Retinal pigment epithelial cell (primary cell): ENCODE measurements around the gene ARAP2.

ENCODE experiments used
- DNase-seq: peaks from one replicate; pipeline ENCODE4 v3.0.0-alpha.2; 2010; ENCODE audit warnings: low read depth
- H3K4me3 ChIP-seq: 2 replicates; pipeline ENCODE4 v1.5.1; 2011; ENCODE audit warnings: mild to moderate bottlenecking, low read length, control low read depth, moderate library complexity
- CTCF ChIP-seq: conservative IDR thresholded peaks from 2 replicates; pipeline ENCODE4 v1.5.1; 2011; ENCODE audit warnings: low read depth, low read length, control low read depth, inconsistent platforms

ARAP2 gene

DNA sequence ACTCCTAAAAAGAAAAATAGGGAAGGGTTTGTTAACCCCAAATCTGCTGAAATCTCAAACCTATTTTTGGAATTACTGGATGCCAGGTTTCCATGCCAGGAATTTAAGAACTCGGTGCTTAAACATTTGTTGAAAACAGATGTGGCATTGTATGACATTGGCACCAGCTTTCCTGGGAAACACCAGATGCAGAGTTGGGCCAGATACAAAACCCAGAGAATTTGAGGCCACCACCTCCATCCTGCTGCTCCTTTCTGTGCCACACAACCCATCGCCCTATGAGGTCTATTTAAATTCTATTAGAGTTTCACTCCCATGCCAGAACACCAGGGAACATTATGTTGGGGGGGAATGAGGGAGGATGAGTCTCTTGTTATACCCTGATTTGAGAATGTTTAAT is 71.7 kb downstream of the ARAP2 start:
- H3K4me3 ChIP-seq: no peak overlapping the region
- DNase-seq: no peak
- no peak for TF ChIP-seq CTCF

- TF ChIP-seq CTCF: no peak
- H3K4me3 ChIP-seq: no peak overlapping the region
- DNase-seq: no peak
Measured at GRCh38 chr4:36168127-36168878, 76.0 kb downstream of the ARAP2 start.

DNA sequence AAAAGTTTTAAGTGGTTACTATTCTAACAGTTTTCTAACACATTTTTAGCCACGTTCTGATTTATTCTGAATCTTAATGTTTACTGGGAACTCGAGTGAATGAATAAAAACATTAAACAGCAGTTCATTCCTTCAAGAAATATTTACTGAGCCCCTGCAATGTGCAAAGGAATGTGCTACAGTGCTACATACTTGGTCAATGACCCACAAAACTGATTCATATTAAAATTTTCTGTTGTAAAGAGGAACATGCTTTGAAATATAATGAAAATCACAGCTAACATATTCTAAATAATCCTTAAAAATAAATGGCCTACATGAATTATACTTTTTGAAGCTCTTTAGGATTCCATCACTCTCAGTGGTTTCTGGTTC is 78.7 kb downstream of the ARAP2 start:
- DNase-seq: no peak
- no peak for TF ChIP-seq CTCF
- H3K4me3 ChIP-seq: no peak overlapping the region

DNA sequence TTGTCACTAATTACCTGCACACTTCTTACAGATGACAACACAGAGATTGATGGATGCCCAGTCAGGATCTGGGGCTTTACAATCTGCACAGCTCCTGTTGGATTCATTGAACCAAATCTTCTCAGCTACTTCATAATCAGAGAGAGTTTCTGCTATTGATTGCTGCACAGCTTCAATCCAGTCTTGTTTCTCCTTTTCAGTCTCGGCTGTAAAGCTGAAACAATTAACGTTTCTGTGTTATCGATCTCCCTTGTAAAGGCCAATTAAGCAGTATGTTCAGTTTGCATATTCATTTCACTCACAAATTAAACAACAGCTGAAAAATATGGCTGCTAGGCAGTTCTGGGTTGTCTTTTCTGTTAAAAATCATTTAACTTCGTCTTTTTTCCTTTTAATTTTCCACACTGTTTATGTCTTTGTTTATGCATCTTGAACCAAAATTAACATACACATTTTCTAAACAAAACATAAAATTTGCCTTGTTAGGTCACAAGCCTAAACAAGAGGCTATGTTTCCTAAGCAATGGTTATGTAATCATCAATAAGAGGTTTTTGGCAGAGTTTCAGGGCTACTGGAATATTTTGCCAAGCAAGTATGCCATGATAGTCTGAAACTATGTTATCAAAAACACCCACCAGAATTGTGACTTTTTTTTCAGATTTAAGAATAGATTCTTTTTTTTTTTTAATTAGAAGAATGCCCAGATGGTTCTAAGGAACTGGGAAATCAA is 79.2 kb downstream of the ARAP2 start:
- TF ChIP-seq CTCF: no peak
- peak; percentile 38 for DNase-seq
- H3K4me3 ChIP-seq: no peak overlapping the region

DNA sequence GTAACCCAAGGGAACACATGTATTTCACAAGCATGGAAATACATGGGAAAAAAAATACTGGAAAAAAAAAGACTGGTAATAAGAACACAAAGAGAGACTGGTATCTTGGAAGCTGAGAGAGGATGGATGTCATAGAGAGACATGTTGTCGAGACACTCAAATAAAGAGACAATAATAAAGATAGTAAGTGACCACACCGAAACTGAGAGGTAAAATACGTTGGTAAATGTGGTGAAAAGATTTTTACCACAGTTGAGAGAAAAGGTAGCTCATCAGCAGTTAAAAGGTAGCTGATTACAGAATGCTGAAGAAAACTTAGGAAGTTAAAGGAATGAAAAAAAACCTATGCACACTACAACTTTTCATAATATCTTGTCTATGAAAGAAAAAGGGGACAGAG is 81.1 kb downstream of the ARAP2 start:
- DNase-seq: no peak
- no peak overlapping the region for H3K4me3 ChIP-seq
- TF ChIP-seq CTCF: no peak

DNA sequence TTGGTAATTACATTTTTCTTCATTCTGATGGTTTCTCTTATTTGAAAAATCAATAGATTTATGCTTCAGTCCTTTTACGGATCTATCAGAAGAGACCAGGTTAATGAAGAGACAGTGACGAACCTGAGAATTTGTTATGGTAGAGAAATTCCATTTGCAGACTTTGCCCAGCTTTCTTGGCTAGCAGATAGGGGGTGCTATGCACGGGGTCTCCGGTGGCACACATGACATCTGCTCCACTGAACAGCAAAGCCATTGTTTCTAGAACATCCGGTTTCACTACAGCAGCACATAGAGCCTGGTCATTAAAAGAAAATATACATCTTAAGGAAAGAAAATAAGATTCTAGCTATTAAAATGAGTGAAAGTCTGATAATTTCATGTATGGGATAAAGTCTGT is 85.1 kb downstream of the ARAP2 start:
- DNase-seq: no peak
- H3K4me3 ChIP-seq: no peak overlapping the region
- peak; percentile 26 for TF ChIP-seq CTCF

GRCh38 chr4:36152735-36153134 is 91.6 kb downstream of the ARAP2 start:
- no peak for TF ChIP-seq CTCF
- no peak for DNase-seq
- H3K4me3 ChIP-seq: no peak overlapping the region
